ENCODE data around the gene GID4.
A peak's percentile ranks its signal among the peaks of the same experiment; 100 is the strongest.

The GID4 gene

GRCh38 chr17:18044609-18045008 lies 5.4 kb downstream of the GID4 start:
- DNase-seq (ENCODE audit: low spot score): no peak

DNA sequence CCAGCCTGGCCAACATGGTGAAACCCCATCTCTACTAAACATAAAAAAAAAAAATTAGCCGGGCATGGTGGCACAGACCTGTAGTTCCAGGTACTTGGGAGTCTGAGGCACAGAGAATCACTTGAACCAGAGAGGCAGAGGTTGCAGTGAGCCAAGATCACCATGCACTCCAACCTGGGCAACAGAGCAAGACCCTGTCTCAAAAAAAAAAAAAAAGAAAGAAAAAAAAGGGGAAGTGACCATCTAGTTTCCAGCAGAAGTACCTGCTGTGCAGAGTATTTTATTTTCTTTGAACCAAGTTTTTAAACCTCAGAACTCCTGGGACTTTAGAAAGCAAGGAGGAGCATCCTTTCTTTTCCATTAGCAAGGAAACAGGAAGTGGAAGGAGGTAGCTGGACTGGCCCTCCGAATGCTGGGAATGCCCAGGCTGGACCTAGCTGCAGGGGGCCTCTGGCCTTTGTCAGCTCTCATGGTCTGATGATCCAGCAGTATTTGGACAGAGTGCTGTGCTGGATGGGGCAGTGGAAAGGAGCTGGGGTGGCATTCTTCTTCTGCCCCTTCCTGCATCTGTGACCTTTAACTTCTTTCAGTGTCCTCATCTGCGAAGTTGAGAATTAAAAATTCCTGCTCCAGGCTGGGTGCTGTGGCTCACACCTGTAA lies 6.6 kb downstream of the GID4 start:
- DNase-seq (ENCODE audit: low spot score): no peak

GRCh38 chr17:18055597-18055996 lies 16.4 kb downstream of the GID4 start:
- no peak for DNase-seq (ENCODE audit: low spot score)

DNA sequence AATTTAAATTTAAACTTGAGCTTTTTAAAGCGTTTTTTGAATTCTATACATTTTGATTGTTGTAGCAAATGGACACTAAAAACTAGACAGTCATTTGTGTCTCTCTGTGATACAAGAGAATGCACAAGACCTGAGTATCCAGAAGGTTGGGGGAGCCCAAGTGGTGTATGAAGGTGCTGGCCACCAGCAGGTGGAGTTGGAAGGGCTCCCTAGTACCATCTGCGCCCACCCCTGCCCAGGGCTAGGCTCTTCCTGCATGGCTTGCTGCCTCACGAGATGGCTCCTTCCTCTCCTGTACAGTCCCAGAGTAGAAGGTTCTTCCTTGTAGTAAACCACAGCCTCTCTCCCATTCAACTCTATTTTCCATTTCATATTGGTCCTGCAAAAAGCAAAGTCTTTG lies 17.0 kb downstream of the GID4 start:
- no peak for DNase-seq (ENCODE audit: low spot score)

DNA sequence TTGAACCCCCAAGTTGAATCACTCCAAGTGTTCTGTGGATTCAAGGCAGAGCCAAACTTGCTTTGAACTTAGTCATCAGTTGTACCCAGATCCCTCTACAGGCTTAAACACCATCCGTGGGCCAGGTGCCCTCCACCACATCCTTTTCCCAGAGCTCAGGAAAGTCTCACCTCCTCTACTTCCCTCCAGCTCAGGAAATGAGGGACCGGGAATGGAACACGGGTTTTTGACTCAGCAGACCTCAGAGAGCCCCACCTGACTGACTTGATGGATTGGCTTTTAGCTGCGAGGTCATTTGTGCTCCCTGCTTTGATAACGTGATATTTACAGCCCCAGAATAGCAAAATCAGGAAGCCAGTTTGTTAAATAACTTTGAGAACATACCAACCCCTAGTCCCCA lies 20.1 kb downstream of the GID4 start:
- no peak for DNase-seq (ENCODE audit: low spot score)

DNA sequence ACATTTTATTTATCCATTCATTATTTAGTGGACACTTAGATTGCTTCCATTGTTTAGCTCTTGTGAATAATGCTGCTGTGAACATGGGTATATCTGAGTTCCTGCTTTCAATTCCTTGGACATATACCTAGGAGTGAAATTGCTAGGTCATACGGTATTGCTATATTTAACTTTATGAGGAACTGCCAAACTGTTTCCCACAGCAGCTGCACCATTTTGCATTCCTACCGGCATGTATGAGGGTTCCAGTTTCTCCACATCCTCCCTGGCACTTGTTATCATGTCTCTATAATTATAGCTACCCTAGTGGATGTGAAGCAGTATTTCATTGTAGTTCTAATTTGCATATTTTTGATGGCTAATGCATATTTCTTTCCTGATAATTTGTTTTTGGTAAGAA lies 24.8 kb downstream of the GID4 start:
- no peak for DNase-seq (ENCODE audit: low spot score)

DNA sequence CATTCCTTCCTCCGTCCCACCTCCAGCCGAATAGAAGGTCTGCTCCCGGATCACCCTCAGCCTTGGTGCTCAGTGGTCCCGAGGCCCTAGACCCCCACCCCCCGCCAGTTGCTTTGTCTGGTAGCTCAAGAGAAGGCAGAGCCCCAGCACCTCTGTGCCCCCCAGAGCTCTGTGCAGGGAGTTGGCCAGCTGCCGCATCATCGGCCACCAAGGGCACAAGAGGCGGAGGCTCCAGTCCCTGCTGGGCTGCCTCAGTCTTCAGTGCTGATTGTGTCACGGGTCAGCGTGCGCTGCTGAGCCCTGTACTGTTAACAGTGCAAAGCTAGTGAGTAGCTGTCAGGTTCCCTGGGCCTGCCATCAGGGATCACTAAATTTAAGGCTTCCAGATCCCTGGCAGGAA lies 26.3 kb downstream of the GID4 start:
- no peak for DNase-seq (ENCODE audit: low spot score)

DNA sequence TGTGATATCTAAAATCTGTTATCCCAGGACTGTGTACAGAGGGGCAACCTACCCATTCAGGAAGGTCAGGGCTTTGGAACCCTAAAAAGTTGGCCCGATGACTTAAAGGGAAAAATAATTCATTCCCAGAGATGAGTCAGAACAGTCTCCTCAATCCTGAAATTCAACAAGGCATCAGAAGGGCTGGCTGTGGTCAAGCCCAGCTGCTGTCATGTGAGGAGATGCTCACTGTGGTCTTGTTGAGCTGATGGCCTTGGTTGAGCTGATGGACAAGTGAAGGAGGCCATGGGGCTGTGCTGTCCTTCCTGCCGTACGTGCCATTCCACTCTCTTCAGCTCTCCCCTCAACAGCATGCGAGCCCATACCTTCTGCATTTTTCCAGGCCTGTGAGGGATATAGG lies 27.7 kb downstream of the GID4 start:
- DNase-seq (ENCODE audit: low spot score): no peak

- no peak for DNase-seq (ENCODE audit: low spot score)
Measured at GRCh38 chr17:18069101-18069500, 29.9 kb downstream of the GID4 start.

DNA sequence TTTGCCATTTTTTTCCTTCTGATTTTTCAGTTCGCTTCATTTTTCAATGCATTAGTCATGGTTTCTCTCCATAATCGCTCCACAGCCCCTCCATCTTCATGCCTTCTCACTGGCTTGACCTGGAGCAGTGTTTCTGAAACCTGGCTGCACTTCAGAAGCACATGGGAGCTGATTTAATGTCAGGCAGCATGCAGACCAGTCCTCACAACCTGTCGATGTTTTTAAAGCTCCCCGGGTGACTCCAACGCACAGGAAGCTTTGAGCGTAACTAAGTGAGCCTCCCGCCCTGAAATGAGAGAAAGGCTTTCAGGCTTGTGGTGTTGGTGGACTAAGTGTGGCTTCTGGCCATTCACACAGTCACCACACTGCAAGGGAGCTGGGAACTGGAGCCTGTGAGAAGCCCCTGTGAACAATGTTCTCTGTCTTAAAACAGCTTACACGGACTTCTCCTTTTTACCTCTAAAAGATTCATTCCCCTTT lies 31.7 kb downstream of the GID4 start:
- no peak for DNase-seq (ENCODE audit: low spot score)

- no peak for DNase-seq (ENCODE audit: low spot score)
Measured at GRCh38 chr17:18071751-18072150, 32.5 kb downstream of the GID4 start.

GRCh38 chr17:18074566-18075272 lies 35.5 kb downstream of the GID4 start:
- no peak for DNase-seq (ENCODE audit: low spot score)

- no peak for DNase-seq (ENCODE audit: low spot score)
Measured at GRCh38 chr17:18076936-18077335, 37.7 kb downstream of the GID4 start.

- no peak for DNase-seq (ENCODE audit: low spot score)
Measured at GRCh38 chr17:18079543-18079942, 40.3 kb downstream of the GID4 start.

DNA sequence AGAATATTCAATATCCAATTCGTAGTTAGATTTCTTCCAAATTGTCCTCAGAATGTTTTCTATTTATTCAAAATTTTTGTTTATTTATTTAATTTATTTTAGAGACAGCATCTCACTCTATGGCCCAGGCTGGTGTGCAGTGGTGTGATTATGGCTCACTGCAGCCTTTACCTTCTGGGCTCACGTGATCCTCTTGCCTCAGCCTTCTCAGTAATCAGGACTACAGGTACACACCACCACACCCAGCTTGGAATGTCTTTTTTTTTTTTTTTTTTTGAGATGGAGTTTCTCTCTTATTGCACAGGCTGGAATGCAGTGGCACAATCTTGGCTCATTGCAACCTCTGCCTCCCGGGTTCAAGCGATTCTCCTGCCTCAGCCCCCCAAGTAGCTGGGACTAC lies 45.0 kb downstream of the GID4 start:
- DNase-seq (ENCODE audit: low spot score): no peak

DNA sequence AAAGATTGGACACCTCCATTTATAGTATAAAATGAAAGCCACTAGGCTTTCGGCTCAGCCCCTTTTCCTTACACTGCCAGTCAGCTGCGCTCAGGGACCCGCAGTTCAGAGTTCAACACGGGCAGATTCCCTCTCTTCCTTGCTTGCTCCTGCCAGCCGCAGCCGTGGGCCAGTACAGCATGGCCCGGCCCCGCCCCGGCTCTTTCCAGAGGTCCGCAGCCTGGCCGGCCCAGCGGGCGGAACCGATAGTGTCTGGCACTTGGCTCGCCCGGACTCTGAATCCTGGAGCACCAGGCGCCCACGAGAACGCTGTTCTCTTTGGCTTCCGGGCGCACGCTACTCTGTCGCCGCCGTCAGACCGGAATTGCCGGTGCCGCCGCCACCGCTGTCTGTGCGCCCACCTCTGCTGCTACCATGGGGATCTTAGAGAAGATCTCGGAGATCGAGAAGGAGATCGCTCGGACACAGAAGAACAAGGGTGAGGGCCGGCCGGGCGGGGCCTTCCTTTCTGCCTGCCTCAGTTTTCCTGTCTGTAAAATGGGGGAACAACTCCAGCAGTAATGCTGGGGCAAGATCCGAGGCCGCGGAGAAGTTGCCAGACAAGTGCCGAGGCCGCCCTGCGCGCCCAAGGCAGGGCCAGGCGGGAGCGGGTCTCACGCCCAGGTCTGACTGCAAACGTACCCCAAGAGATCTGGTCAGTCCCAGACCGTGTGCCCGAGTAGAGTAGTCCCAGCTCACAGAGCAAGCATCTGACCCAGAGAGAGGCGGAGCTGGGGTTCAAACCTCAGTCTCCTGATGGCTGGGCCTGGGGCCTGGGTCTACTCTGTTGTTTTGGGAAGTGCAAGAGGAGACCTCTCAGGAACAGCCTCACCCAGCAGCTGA lies 48.6 kb downstream of the GID4 start, which contains the start of gene DRG2:
Gene DRG2, plus strand, starts transcription at position 339 of the 882 bp plus-strand sequence. Its CDS starts 76 bp downstream, at position 415.
- DNase-seq (ENCODE audit: low spot score): peak; percentile 91

DNA sequence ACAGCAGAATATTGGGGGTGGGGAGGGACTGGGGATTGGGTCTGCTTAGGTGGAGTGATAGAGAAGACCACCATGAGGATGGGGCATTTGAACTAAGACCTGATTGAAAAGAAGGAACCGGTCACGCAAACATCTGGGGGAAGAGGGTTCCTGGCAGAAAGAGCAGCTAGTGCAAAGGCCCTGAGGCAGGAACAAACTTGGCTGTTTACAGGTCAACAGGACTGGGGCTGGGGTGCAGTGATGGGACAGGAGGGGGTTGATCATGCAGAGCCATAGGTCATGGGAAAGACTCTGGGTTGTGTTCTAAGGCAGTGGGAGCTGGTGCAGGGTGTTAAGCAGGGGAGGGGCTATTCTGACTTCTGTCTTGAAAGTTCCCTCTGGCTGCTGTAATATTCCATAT lies 50.4 kb downstream of the GID4 start:
- no peak for DNase-seq (ENCODE audit: low spot score)

DNA sequence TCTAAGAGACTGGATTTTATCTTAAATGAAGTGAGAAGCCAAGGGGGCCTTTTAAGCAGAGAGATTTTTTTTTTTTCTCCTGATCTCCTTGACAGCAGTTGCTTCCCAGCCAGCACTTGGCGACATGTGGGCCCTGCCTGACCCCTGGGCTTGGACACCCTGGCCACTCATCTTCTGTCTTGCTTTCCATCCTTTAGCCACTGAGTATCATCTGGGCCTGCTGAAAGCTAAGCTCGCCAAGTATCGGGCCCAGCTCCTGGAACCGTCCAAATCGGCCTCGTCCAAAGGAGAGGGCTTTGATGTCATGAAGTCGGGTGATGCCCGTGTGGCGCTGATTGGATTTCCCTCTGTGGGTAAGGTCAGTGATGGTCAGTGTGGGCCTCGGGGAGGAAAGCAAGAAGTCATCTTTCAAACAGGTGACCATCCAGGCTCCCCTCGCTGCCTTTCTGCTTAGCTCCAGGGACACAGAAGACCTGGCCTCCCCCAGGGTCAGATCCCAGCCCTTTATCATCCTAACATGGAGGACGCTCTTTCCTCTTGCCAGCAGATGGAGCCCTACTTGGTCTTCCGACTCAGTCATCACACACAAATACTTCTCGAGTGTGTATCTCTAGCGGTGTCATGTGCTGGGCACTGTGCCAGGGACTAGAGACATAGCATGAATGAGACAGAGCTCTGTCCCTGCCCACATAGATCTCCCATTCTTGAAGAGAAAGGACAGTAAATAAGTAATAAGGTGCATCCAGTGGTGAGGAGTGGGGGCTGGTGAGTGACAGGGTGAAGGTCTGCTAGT lies 54.6 kb downstream of the GID4 start:
- DNase-seq (ENCODE audit: low spot score): no peak

DNA sequence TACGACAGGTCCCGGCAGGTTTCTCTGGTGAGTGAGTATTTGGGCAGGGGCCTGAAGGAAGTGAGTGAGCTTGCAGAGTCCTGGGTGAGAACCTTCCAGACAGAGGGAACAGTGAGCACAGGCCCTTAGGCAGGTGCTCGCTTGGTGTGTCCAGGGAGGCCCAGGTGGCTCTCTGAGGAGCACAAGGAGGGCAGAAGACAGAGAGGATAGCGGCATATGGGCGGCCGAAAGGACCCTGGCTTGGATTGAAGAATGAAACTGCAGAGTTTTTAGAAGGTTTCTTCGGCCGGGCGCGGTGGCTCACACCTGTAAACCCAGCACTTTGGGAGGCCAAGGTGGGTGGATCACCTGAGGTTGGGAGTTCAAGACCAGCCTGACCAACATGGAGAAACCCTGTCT lies 55.2 kb downstream of the GID4 start:
- no peak for DNase-seq (ENCODE audit: low spot score)

GRCh38 chr17:18099516-18099915 lies 60.3 kb downstream of the GID4 start:
- no peak for DNase-seq (ENCODE audit: low spot score)

GRCh38 chr17:18100616-18101015 lies 61.4 kb downstream of the GID4 start:
- DNase-seq (ENCODE audit: low spot score): no peak

GRCh38 chr17:18101828-18102227 lies 62.6 kb downstream of the GID4 start:
- DNase-seq (ENCODE audit: low spot score): no peak

All from activated CD4-positive, alpha-beta T cell treated with anti-CD3 and anti-CD28 coated beads, Interleukin-2, Interleukin-4, amounts not matched to agents 100 ng/mL and 50 ng/mL, durations not matched to agents 16 hours and 8 hours (primary cell).